ENCODE results near the gene TXNDC5. TPM values are rescaled to one million over a fixed set of nuclear protein-coding genes. Genes with fewer than 3 reads are reported as not detected.

TXNDC5 gene
- total and polyA plus RNA-seq, 9 of the 15 experiments (the other 6 are each of a cell fraction or from before 2014, with no cell fraction given), result 33.9 to 156 (median 137) TPM

DNA sequence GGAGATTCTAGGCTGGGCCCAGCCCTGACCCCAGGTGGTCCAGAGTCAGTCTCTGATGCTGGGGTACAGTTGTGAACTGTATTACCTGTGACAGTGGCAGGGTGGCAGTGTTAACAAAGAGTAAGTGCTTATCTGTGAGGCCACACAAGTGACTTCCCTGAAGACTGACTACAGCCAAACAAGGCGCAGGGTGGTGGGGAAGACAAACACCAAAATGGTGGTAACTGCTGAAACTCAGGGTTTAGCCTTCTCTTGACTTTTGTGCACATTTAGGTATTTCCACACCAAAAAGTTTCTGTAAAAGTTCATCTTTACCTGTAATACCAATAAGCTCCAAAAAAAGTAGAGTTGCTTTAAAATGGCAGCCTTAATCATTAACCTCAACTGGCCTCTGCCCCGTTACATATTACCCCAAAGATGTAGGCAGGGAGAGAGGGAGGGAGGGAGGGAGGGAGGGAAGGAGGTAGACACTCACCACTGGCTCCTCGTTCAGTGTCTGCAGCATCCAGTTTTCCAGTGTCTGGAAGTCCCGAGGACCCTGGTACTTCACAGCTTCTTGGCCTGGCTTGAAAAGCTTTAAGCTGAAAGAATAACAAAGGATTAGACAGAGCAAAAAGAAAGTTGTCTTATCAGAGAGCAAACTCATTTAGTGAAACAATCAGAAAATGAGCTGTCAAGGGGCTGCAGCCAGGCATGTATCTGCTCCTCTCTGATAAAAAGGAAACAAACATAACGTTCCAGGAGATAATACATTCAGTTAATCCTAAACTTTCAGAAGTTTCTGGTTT, 11.3 kb downstream of the TXNDC5 start (continued):
- TF ChIP-seq, protein P1, sequence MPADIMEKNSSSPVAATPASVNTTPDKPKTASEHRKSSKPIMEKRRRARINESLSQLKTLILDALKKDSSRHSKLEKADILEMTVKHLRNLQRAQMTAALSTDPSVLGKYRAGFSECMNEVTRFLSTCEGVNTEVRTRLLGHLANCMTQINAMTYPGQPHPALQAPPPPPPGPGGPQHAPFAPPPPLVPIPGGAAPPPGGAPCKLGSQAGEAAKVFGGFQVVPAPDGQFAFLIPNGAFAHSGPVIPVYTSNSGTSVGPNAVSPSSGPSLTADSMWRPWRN (IDR thresholded peaks at IDR 0.05; ENCODE audit: low read depth), result peak; percentile 91
- 0 out of 2 replicates have a peak, but pooled peaks have one; percentile 37 for TF ChIP-seq ZNF668 (CRISPR knock-in tag; IDR thresholded peaks at IDR 0.05)
- peak; percentile 33; the same call in 1 of the 2 replicates for TF ChIP-seq ZEB2 (IDR thresholded peaks at IDR 0.05)
- TF ChIP-seq, protein P2, sequence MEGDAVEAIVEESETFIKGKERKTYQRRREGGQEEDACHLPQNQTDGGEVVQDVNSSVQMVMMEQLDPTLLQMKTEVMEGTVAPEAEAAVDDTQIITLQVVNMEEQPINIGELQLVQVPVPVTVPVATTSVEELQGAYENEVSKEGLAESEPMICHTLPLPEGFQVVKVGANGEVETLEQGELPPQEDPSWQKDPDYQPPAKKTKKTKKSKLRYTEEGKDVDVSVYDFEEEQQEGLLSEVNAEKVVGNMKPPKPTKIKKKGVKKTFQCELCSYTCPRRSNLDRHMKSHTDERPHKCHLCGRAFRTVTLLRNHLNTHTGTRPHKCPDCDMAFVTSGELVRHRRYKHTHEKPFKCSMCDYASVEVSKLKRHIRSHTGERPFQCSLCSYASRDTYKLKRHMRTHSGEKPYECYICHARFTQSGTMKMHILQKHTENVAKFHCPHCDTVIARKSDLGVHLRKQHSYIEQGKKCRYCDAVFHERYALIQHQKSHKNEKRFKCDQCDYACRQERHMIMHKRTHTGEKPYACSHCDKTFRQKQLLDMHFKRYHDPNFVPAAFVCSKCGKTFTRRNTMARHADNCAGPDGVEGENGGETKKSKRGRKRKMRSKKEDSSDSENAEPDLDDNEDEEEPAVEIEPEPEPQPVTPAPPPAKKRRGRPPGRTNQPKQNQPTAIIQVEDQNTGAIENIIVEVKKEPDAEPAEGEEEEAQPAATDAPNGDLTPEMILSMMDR (IDR thresholded peaks at IDR 0.05 in 2 of 3, conservative IDR thresholded peaks at IDR 0.05 in 1 of 3; ENCODE audit: insufficient read depth in 2 of 3, low read depth in 1 of 3, low read length in 3 of 3), result peak; percentile 53 to 79 (median 56); a peak in 5 of 6 replicates
- TF ChIP-seq, protein P3, sequence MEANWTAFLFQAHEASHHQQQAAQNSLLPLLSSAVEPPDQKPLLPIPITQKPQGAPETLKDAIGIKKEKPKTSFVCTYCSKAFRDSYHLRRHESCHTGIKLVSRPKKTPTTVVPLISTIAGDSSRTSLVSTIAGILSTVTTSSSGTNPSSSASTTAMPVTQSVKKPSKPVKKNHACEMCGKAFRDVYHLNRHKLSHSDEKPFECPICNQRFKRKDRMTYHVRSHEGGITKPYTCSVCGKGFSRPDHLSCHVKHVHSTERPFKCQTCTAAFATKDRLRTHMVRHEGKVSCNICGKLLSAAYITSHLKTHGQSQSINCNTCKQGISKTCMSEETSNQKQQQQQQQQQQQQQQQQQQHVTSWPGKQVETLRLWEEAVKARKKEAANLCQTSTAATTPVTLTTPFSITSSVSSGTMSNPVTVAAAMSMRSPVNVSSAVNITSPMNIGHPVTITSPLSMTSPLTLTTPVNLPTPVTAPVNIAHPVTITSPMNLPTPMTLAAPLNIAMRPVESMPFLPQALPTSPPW (CRISPR knock-in tag; IDR thresholded peaks at IDR 0.05), result 0 out of 2 replicates have a peak, but pooled peaks have one; percentile 35
- TF ChIP-seq SMAD4 (CRISPR knock-in tag; conservative IDR thresholded peaks at IDR 0.05), result peak; percentile 95
- TF ChIP-seq ZNF282 (CRISPR knock-in tag; IDR thresholded peaks at IDR 0.05), result no peak
- no peak for TF ChIP-seq PHF8 (IDR thresholded peaks at IDR 0.05; ENCODE audit: borderline replicate concordance, low read length)
- peak; percentile 91 for TF ChIP-seq NFIC (IDR thresholded peaks at IDR 0.05)
- TF ChIP-seq, protein P4, sequence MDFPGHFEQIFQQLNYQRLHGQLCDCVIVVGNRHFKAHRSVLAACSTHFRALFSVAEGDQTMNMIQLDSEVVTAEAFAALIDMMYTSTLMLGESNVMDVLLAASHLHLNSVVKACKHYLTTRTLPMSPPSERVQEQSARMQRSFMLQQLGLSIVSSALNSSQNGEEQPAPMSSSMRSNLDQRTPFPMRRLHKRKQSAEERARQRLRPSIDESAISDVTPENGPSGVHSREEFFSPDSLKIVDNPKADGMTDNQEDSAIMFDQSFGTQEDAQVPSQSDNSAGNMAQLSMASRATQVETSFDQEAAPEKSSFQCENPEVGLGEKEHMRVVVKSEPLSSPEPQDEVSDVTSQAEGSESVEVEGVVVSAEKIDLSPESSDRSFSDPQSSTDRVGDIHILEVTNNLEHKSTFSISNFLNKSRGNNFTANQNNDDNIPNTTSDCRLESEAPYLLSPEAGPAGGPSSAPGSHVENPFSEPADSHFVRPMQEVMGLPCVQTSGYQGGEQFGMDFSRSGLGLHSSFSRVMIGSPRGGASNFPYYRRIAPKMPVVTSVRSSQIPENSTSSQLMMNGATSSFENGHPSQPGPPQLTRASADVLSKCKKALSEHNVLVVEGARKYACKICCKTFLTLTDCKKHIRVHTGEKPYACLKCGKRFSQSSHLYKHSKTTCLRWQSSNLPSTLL (IDR thresholded peaks at IDR 0.05), result no peak
- 0 out of 2 replicates have a peak, but pooled peaks have one; percentile 36 for TF ChIP-seq MTA3 (IDR thresholded peaks at IDR 0.05; ENCODE audit: borderline replicate concordance)
- TF ChIP-seq, protein P5, sequence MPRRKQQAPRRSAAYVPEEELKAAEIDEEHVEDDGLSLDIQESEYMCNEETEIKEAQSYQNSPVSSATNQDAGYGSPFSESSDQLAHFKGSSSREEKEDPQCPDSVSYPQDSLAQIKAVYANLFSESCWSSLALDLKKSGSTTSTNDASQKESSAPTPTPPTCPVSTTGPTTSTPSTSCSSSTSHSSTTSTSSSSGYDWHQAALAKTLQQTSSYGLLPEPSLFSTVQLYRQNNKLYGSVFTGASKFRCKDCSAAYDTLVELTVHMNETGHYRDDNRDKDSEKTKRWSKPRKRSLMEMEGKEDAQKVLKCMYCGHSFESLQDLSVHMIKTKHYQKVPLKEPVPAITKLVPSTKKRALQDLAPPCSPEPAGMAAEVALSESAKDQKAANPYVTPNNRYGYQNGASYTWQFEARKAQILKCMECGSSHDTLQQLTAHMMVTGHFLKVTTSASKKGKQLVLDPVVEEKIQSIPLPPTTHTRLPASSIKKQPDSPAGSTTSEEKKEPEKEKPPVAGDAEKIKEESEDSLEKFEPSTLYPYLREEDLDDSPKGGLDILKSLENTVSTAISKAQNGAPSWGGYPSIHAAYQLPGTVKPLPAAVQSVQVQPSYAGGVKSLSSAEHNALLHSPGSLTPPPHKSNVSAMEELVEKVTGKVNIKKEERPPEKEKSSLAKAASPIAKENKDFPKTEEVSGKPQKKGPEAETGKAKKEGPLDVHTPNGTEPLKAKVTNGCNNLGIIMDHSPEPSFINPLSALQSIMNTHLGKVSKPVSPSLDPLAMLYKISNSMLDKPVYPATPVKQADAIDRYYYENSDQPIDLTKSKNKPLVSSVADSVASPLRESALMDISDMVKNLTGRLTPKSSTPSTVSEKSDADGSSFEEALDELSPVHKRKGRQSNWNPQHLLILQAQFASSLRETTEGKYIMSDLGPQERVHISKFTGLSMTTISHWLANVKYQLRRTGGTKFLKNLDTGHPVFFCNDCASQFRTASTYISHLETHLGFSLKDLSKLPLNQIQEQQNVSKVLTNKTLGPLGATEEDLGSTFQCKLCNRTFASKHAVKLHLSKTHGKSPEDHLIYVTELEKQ (CRISPR knock-in tag; IDR thresholded peaks at IDR 0.05), result no peak
- peak; percentile 96 for TF ChIP-seq POLR2AphosphoS5 (IDR thresholded peaks at IDR 0.05; ENCODE audit: control insufficient read depth, insufficient read depth, low read depth, low read length)
- TF ChIP-seq RCOR1 (IDR thresholded peaks at IDR 0.05; ENCODE audit: borderline replicate concordance in 1 of 2, low read depth in 2 of 2, low read length in 2 of 2), result peak; percentile 87 to 98
- peak; percentile 80 for TF ChIP-seq CXXC5 (CRISPR knock-in tag; IDR thresholded peaks at IDR 0.05)
